Neural progenitor cell (in vitro differentiated cells): ENCODE results near the gene ABCA7.

ENCODE experiments used
- CTCF ChIP-seq: fragments of 200-600 bp; sonication (generic); IDR thresholded peaks from 2 replicates; pipeline ENCODE4 v1.5.1; 2017; ENCODE audit warnings: antibody characterized with exemption, mild to moderate bottlenecking
- EZH2 ChIP-seq: fragments of 200-600 bp; sonication (generic); IDR thresholded peaks from 2 replicates; pipeline ENCODE4 v1.6.1; 2017; ENCODE audit warnings: antibody characterized with exemption, mild to moderate bottlenecking, moderate library complexity
- EZH2phosphoT487 ChIP-seq: fragments of 200-600 bp; sonication (generic); IDR thresholded peaks from 2 replicates; pipeline ENCODE4 v1.6.1; 2017; ENCODE audit warnings: antibody characterized with exemption

GRCh38 chr19:1082928-1083816 lies 43.3 kb downstream of the ABCA7 start:
- TF ChIP-seq CTCF (no peak), EZH2phosphoT487 (no peak), EZH2 (no peak)
